Neural progenitor cell (in vitro differentiated cells): ENCODE measurements around the gene PDE3B.

Experiments used
- CTCF ChIP-seq: fragments of 200-600 bp; sonication (generic); IDR thresholded peaks from 2 replicates; pipeline ENCODE4 v1.5.1; 2017; ENCODE audit warnings: antibody characterized with exemption, mild to moderate bottlenecking
- EZH2 ChIP-seq: fragments of 200-600 bp; sonication (generic); IDR thresholded peaks from 2 replicates; pipeline ENCODE4 v1.6.1; 2017; ENCODE audit warnings: antibody characterized with exemption, mild to moderate bottlenecking, moderate library complexity

GRCh38 chr11:14676068-14676467 is 32.5 kb downstream of the PDE3B start:
- TF ChIP-seq CTCF (no peak), EZH2 (no peak)
